Activated CD8-positive, alpha-beta memory T cell treated with anti-CD3 and anti-CD28 coated beads, Interleukin-2, amount 50 U/mL, for 1 hour (primary cell): ENCODE results near the gene ITIH4.

Experiments
- DNase-seq: peaks from one replicate; pipeline ENCODE4 v3.0.0-alpha.2; 2020; ENCODE audit errors: extremely low read depth

ITIH4 gene

GRCh38 chr3:52830535-52831258 is at the start of gene ITIH4:
Gene ITIH4, minus strand, starts transcription at chr3:52830672. Its CDS starts 30 bp downstream, at chr3:52830642.
- DNase-seq = no peak

DNA sequence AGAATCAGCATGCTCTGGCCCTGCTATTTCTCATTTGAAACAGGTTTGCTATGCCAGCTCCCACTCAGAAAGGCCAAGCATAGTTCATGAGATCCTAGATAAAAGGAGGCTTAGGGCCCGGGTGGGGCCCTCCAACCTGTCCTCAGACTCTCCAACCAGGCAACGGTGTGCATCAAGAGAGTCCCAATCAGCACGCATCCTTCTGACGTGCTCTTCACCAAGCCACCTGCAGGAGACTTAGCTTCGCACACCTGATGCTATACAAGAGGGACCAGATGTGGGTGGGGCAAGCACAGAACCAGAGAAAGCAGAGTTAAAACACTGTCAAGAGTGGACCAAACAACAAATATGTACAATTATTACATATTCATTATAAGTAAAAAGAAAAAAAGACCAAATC is 49.6 kb upstream of the ITIH4 start:
- DNase-seq = no peak

GRCh38 chr3:52879581-52879980 is 49.1 kb upstream of the ITIH4 start:
- DNase-seq = no peak

- DNase-seq = no peak
Observed at GRCh38 chr3:52879090-52879489, 48.6 kb upstream of the ITIH4 start.

DNA sequence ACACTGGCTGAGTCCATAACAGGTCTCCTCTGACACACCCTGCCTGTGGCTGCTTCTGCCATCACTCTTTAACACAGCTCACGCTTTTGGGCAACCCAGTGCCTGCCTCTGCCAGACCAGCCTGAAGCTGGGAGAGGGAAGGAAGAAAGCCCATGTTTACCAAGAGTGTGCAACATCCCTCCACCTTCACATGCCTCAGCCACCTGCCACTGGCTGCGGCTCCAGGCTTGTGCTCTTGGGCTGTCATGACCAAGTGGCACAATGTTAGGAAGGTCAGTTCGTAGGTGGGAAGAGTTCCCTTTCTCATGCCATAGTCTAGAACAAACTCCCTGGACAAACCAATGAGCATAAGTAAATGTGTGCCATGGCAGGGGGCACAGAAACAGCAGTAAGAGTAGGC is 46.6 kb upstream of the ITIH4 start:
- no peak for DNase-seq

GRCh38 chr3:52874864-52875587 is 44.6 kb upstream of the ITIH4 start:
- DNase-seq = no peak

- DNase-seq = no peak
Observed at GRCh38 chr3:52874160-52874701, 43.8 kb upstream of the ITIH4 start.

DNA sequence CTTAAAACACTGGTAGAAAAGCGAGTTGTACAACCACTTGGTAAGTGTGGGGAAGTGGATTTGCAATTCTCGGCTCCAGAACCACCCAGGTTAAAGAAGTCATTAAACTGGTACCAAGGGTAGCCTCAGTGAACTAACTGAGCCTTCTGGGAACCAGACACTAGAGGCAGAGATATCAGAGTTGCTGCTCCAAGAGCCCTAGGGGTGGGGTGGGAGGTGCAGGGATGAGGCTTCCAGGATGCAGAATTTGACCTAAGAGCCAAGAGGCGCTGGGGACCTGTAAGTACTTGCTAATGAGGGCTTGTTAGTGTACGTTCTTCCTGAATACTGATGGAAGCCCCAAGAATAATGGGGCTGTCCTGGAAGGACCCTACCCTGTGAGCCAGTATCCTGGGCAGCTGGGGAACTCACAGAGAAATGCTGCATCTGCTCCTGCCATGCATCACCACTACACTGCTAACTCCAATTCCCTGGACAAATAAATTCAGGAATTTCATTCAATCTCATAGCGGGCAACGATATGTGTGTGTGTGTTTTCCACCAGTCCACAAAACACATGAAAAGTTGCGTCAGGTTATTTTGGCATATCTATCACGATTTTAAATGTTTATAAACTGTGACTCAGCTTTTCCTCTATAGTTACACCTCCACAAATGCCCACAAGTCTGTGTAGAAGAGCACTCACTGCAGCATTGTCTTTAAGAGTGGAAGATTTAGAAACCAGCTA is 43.1 kb upstream of the ITIH4 start:
- DNase-seq = no peak

GRCh38 chr3:52872245-52872644 is 41.8 kb upstream of the ITIH4 start:
- DNase-seq = no peak

- no peak for DNase-seq
Observed at GRCh38 chr3:52871761-52872160, 41.3 kb upstream of the ITIH4 start.

DNA sequence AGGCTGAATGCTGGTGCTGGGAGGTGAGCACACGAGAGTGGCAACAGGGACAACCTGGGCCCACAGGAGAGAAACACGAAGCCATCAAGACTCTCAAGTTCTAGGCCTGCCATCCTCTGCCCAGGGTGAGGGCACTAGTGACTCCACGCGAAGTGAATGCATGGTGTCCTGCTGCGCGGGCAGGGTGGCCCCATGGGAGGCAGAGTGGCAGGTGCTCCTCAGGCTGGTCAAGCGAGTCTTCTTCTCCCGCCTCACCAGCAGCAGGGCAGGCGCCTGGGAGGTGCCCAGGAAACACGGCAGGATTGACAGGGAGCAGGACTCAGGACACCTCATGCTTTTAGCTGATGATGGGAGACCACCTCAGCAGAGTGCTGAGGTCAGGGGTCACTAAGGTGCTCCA is 40.0 kb upstream of the ITIH4 start:
- no peak for DNase-seq

DNA sequence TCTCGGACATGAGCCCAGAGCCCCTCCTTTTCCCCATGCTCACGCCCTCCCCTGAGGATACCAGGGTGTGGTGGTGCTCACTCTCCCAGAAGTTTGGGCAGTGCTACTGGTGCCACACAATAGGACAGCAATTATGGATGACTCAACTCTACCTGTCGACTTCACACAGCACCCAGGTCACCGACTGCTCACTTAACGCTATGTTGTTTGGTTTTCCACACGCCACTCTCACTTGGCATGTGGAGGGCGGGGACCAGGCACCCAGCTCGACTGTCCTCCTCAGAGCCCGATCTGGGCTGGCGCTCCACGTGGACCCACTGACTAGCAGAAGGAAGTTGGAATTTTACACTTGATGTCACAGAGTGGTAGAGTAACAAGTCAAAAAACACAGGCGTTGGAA is 36.0 kb upstream of the ITIH4 start:
- DNase-seq = no peak

GRCh38 chr3:52865994-52866393 is 35.5 kb upstream of the ITIH4 start:
- no peak for DNase-seq

- DNase-seq = no peak
Observed at GRCh38 chr3:52860424-52860768, 29.9 kb upstream of the ITIH4 start.

DNA sequence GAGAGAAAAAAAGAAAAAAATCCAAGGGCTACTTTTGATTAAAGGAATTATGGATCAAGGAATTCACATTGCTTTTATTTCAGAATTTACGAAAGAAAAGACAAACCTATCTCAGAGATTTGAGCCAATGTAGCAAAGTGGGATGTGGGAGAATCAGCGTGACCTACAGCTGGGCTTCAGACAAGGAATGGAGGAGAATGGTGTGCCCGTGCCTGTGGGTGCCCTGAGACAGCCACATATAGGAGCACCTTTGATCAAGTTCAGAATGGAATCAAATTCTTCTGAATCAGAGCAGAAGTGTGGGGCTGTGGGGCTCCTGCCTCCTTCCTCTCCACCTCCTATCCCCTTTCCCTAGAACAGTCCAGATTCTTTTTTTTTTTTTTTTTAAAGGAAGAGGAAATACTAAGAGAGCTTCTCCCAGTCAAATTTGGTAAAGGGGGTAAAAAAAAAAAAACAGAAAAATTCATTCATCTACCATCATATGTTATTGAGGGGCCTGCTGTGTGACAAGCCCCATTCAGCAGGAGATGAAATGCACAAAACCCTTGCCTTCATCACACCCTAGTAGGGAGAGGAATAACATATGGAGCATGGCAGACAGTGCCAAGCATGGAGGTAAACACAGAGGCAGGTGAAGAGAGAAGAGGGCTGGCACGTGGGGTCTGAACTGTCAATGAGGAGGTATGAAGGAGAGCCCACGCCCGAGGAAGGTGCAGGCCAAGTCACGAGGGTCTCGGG is 29.4 kb upstream of the ITIH4 start:
- DNase-seq = no peak

DNA sequence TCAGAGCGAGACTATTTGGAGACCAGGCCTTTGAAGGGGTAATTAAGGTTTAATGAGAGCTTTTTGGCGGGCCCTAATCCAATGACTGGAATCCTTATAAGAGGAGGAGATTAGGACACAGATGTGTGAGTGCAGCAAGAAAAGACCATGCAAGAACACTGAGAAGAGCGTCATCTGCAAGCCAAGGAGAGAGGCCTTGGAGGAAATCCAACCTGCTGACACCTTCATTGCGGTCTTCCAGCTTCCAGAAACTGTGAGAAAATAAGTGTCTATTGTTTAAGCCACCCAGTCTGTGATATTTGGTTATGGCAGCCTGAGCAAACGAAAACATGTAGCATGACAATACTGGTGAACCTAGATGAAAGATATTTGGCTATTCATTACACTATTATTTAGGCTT is 27.4 kb upstream of the ITIH4 start:
- no peak for DNase-seq

DNA sequence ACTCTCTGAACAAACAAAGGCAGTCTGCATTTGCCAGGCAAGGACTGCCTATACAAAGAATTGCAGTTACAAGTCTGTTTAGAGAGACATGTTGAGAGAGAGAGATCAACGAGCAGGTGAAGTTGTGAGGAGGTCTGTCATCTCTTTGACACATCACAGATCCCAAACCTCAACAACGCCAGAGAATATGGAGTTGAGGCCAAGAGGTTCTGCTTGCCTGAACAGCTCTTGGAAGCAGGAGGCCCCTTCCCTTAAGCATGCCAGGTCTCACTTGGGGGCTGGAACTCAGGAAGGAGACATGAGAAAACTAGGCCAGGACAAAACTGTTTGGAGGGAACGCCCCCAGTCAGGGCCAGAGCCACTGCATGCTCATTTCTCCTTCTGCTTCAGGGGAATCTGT is 26.7 kb upstream of the ITIH4 start:
- DNase-seq = no peak

GRCh38 chr3:52856666-52857065 is 26.2 kb upstream of the ITIH4 start:
- DNase-seq = no peak

DNA sequence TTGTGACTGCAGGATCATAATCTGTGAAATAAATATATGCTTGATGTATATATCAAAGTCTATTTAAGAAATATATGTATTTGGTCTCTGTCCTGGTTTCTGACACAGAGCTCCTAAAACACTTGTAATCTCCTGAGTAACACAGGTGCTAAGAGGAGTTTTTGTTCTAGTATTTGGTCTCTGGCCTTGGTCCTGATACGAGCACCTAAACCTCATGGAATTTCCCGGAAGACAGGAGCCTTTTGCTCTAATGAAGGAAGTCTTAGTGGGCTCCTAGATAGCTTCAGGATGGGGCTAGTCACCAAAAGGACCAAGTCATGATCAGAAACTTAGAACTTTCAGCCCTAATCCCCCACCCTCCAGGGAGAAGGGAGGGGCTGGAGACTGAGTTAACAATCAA is 23.5 kb upstream of the ITIH4 start:
- DNase-seq = no peak

GRCh38 chr3:52852419-52852818 is 21.9 kb upstream of the ITIH4 start:
- no peak for DNase-seq

DNA sequence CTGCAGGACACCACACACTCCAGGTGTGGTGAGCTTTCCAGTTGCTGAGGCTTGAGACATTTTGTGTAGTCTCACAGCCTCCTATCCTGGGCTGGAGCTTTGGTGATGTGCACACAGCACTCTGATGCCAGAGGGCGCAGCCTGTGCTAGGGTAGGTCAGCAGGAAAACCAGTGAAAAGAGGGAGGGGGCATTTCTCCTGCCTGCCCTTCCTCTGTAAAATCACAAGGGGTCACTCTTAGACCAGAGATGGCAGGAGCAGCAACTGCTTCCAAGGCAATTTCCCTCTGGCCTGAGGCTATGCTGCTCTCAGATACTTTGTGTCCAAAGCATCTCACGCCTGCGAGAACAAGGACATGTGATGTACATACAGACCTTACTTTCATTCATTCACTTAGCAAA is 20.9 kb upstream of the ITIH4 start:
- DNase-seq = no peak

GRCh38 chr3:52849656-52850055 is 19.2 kb upstream of the ITIH4 start:
- DNase-seq = no peak
